Central memory CD4-positive, alpha-beta T cell (primary cell): Measurements from ENCODE around the gene IMMT.
"Not testable (repeated sequence)": the region's sequence is repeated elsewhere in the genome, so short reads cannot be mapped to it uniquely, and the experiment has no call there.

Source experiments
- DNase-seq: peaks from one replicate; pipeline ENCODE4 v3.0.0; 2022

IMMT gene

GRCh38 chr2:86226070-86226469 lies 30.8 kb upstream of the IMMT start:
- no peak for DNase-seq

- DNase-seq: peak; percentile 15
Measured at GRCh38 chr2:86225581-86225980, 30.3 kb upstream of the IMMT start.

- DNase-seq: no peak
Measured at GRCh38 chr2:86224645-86225355, 29.5 kb upstream of the IMMT start.

- DNase-seq: no peak
Measured at GRCh38 chr2:86223927-86224560, 28.8 kb upstream of the IMMT start.

- no peak for DNase-seq
Measured at GRCh38 chr2:86223140-86223926, 28.1 kb upstream of the IMMT start.

- DNase-seq: peak; percentile 35
Measured at GRCh38 chr2:86221066-86221684, 25.9 kb upstream of the IMMT start.

- DNase-seq: no peak
Measured at GRCh38 chr2:86219896-86220295, 24.6 kb upstream of the IMMT start.

- no peak for DNase-seq
Measured at GRCh38 chr2:86218124-86218523, 22.9 kb upstream of the IMMT start.

GRCh38 chr2:86216575-86217555 lies 21.6 kb upstream of the IMMT start:
- no peak for DNase-seq

GRCh38 chr2:86214503-86214832 lies 19.2 kb upstream of the IMMT start:
- DNase-seq: no peak

- no peak for DNase-seq
Measured at GRCh38 chr2:86213699-86214502, 18.6 kb upstream of the IMMT start.

GRCh38 chr2:86213056-86213455 lies 17.8 kb upstream of the IMMT start:
- DNase-seq: no peak

GRCh38 chr2:86211796-86212188 lies 16.5 kb upstream of the IMMT start:
- no peak for DNase-seq

- no peak for DNase-seq
Measured at GRCh38 chr2:86211033-86211795, 16.0 kb upstream of the IMMT start.

GRCh38 chr2:86204458-86204857 lies 9.2 kb upstream of the IMMT start:
- DNase-seq: no peak

GRCh38 chr2:86203614-86204013 lies 8.4 kb upstream of the IMMT start:
- DNase-seq: no peak

GRCh38 chr2:86202702-86203101 lies 7.4 kb upstream of the IMMT start:
- no peak for DNase-seq

- DNase-seq: no peak
Measured at GRCh38 chr2:86202336-86202692, 7.1 kb upstream of the IMMT start.

- no peak for DNase-seq
Measured at GRCh38 chr2:86201671-86202335, 6.5 kb upstream of the IMMT start.

GRCh38 chr2:86200564-86200963 lies 5.3 kb upstream of the IMMT start:
- not testable (repeated sequence) for DNase-seq
